ENCODE measurements around the gene PLPP7. TPM values are rescaled to one million over a fixed set of nuclear protein-coding genes. Genes with fewer than 3 reads are reported as not detected.

PLPP7 gene
- total and polyA plus RNA-seq, 4 donors: 0.18 to 0.59 (median 0.51) TPM; not detected in 1

GRCh38 chr9:131324736-131325679 lies 35.5 kb downstream of the PLPP7 start:
- H3K27ac ChIP-seq (ENCODE audit: low read depth in 1 of 2, low read length in 2 of 2): no peak overlapping the region
- H3K4me1 ChIP-seq (ENCODE audit: control insufficient read depth in 4 of 4, insufficient read depth in 4 of 4, low read length in 3 of 4): no peaks in the 10 kb centered on the region
- no peak overlapping the region for H3K9ac ChIP-seq (ENCODE audit: low read depth in 1 of 2, low read length in 2 of 2)
- no peaks in the 10 kb centered on the region for H3K9me3 ChIP-seq (ENCODE audit: control insufficient read depth in 4 of 4, low read length in 3 of 4)
- no peaks in the 10 kb centered on the region for H3K27me3 ChIP-seq (ENCODE audit: control insufficient read depth in 4 of 4, insufficient read depth in 4 of 4, low read length in 3 of 4)
- WGBS: 88% methylated on average over 21 of the region's 21 CpGs
- TF ChIP-seq ATF3 (IDR thresholded peaks at IDR 0.05) (no peak), GABPA (IDR thresholded peaks at IDR 0.05 in 1 of 2, conservative IDR thresholded peaks at IDR 0.05 in 1 of 2) (no peak), YY1 (IDR thresholded peaks at IDR 0.05) (no peak), FOXA1 (IDR thresholded peaks at IDR 0.05) (no peak), RAD21 (IDR thresholded peaks at IDR 0.05) (no peak), MAX (IDR thresholded peaks at IDR 0.05) (no peak), HNF4A (conservative IDR thresholded peaks at IDR 0.05) (no peak), RXRA (IDR thresholded peaks at IDR 0.05) (no peak)
- no peaks in the 10 kb centered on the region for H3K36me3 ChIP-seq (ENCODE audit: control insufficient read depth in 4 of 4, insufficient read depth in 3 of 4, low read depth in 1 of 4, low read length in 3 of 4)
- DNase-seq (ENCODE audit: low spot score): no peak
- H3K4me3 ChIP-seq (ENCODE audit: low read depth in 1 of 3, low read length in 3 of 3): no peak overlapping the region

GRCh38 chr9:131329241-131329641 lies 39.7 kb downstream of the PLPP7 start:
- no peak for TF ChIP-seq EGR1 (IDR thresholded peaks at IDR 0.05; ENCODE audit: low read depth in 2 of 2)
- no peak for TF ChIP-seq YY1 (IDR thresholded peaks at IDR 0.05)
- TF ChIP-seq TAF1 (conservative IDR thresholded peaks at IDR 0.05): no peak
- no peak for TF ChIP-seq HNF4A (conservative IDR thresholded peaks at IDR 0.05)
- TF ChIP-seq FOXA2 (IDR thresholded peaks at IDR 0.05): no peak
- no peak for TF ChIP-seq HNF4G (IDR thresholded peaks at IDR 0.05)
- TF ChIP-seq SP1 (IDR thresholded peaks at IDR 0.05): no peak
- no peak for TF ChIP-seq NR2F2 (IDR thresholded peaks at IDR 0.05)
- TF ChIP-seq RAD21 (IDR thresholded peaks at IDR 0.05): no peak
- TF ChIP-seq MAX (IDR thresholded peaks at IDR 0.05): no peak
- TF ChIP-seq ZBTB33 (IDR thresholded peaks at IDR 0.05): no peak
- TF ChIP-seq FOXA1 (IDR thresholded peaks at IDR 0.05): no peak
- TF ChIP-seq RXRA (IDR thresholded peaks at IDR 0.05): no peak
- TF ChIP-seq JUND (IDR thresholded peaks at IDR 0.05): no peak
- TF ChIP-seq GABPA (IDR thresholded peaks at IDR 0.05 in 1 of 2, conservative IDR thresholded peaks at IDR 0.05 in 1 of 2): no peak
- TF ChIP-seq ATF3 (IDR thresholded peaks at IDR 0.05): no peak
- no peak for TF ChIP-seq CTCF (IDR thresholded peaks at IDR 0.05; ENCODE audit: low read depth, low read length, missing input control)
- TF ChIP-seq REST (IDR thresholded peaks at IDR 0.05): no peak
- no peak for DNase-seq (ENCODE audit: low spot score)
- Histone ChIP-seq H3K36me3 (ENCODE audit: control insufficient read depth in 4 of 4, insufficient read depth in 3 of 4, low read depth in 1 of 4, low read length in 3 of 4) (no peaks in the 10 kb centered on the region), H3K9me3 (ENCODE audit: control insufficient read depth in 4 of 4, low read length in 3 of 4) (no peaks in the 10 kb centered on the region), H3K4me3 (ENCODE audit: low read depth in 1 of 3, low read length in 3 of 3) (no peak overlapping the region), H3K27me3 (ENCODE audit: control insufficient read depth in 4 of 4, insufficient read depth in 4 of 4, low read length in 3 of 4) (no peaks in the 10 kb centered on the region), H3K27ac (ENCODE audit: low read depth in 1 of 2, low read length in 2 of 2) (no peak overlapping the region), H3K9ac (ENCODE audit: low read depth in 1 of 2, low read length in 2 of 2) (no peak overlapping the region), H3K4me1 (ENCODE audit: control insufficient read depth in 4 of 4, insufficient read depth in 4 of 4, low read length in 3 of 4) (no peaks in the 10 kb centered on the region)
- 77% methylated on average over 11 of the region's 11 CpGs for WGBS

Measured in liver (tissue), 9 donors.